Activated CD4-positive, alpha-beta T cell treated with anti-CD3 and anti-CD28 coated beads, Interleukin-2, Interleukin-4, amounts not matched to agents 100 ng/mL and 50 ng/mL, durations not matched to agents 16 hours and 8 hours (primary cell): Measurements from ENCODE around the gene PIK3CD.
"Not testable (repeated sequence)": the region's sequence is repeated elsewhere in the genome, so short reads cannot be mapped to it uniquely, and the experiment has no call there.

Source experiments
- DNase-seq: peaks from one replicate; pipeline ENCODE4 v3.0.0-alpha.2; 2020; ENCODE audit warnings: low spot score

Gene PIK3CD

DNA sequence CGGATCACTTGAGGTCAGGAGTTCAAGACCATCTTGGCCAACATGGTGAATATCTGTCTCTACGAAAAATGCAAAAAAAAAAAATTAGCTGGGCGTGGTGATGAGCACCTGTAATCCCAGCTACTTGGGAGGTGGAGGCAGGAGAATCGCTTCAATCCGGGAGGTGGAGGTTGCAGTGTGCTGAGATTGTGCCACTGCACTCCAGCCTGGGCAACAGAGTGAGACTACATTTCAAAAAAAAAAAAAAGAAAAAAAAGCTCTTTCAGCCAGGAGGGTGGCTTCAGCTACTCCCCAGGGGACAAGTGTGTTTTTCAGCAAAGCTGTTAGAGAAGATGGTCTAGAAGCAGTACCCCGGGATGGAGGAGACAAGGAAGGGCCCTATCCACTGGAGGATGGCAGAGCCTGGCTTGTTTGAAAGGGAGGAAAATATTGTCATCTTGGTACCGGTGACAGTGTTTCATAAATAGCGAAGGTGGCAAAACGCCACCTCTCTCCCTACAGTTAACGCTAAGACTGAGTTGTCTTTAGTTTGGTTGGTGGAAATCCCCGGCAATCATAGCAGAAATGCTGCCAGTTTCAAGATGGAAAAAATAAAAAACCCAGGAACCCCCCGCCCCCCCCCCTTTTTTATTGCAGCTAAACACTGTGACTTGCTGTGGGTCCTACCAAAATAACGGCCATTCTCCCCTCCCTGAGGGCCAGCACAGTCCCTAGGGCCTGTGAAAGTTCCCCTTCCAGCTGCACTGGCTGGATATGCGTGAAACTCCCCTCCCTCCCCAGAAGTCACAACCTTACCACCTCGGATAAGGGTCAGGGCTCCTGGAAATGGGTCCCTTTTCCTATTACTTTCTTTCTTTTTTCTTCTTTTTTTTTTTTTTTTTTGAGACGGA is 3.5 kb downstream of the PIK3CD start:
- DNase-seq = peak; percentile 77

DNA sequence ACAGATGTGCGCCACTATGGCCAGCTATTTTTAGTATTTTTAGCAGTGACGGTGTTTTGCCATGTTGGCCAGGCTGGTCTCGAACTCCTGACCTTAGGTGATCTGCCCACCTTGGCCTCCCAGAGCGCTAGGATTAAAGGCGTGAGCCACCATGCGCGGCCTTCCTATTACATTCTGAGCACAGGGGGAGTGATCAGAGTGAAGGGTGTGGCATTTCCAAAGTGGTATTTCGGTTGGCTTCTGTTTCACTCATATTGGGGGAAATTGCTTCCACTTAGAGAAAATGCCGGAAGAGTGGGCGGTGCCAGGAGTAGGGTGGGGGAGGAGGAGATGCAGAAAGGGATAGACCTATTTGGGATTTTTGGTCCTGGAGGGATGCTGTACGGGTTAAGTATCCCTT is 4.3 kb downstream of the PIK3CD start:
- no peak for DNase-seq

DNA sequence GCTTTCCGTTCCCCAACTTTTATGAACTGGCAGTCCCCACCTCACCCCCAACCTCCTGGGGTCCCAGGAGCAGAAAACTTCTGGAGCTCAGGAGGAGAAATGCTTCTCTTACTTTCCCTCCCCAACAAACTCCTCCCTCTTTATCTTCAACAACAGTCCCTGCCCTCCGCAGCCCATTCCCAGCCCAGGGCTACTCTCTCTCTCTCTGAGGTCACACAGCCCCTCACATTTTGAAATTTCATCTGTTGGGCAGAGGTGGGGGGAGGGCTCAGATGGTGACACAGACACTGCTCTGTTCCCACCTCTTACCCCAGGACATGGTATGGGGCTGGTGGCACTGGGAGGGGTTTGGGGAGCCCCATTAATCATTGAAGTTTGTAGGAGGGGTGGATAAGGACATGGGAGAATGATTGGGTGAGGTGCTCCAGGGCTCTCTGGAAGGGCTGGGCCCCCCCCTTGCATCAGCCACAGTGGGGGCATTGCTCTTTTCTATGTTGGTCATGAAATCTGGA is 6.0 kb downstream of the PIK3CD start:
- no peak for DNase-seq

GRCh38 chr1:9658199-9658598 is 6.7 kb downstream of the PIK3CD start:
- DNase-seq = no peak

- no peak for DNase-seq
Measured at GRCh38 chr1:9659328-9659727, 7.8 kb downstream of the PIK3CD start.

DNA sequence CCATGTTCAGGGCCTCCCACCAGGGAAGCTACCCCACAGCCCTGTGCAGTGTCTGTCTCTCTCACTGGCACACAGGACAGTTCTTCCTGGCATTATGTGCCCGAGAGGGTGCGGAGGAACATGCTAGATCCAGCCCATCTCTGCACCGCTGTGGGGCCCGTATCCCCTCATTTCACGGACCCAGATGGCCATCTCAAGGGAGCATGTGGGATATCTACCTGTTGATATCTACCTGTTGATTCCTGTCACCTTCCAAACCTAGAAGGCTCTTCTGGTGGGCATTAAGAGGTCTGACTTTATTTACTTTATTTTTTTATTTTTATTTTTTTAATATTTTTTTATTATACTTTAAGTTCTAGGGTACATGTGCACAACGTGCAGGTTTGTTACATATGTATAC is 11.7 kb downstream of the PIK3CD start:
- DNase-seq = no peak

DNA sequence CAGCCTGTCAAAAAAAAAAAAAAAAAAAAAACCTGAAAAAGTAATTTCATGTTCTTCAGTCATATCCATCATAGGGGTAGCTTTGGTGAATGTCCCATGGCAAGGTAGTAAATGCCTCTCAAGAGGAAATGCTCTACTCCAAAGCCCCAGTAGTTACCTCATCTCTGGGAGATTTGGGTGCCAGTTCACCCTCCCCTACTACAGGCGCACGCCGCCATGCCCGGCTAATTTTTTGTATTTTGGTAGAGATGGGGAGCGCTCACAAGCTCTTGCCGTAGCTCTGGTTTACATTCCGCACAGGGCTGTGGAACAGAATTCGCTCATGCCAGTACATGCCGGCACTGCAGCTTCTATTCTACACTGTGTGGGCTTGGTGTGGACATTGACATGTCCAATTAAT is 13.7 kb downstream of the PIK3CD start:
- DNase-seq = no peak

- no peak for DNase-seq
Measured at GRCh38 chr1:9668080-9668479, 16.5 kb downstream of the PIK3CD start.

DNA sequence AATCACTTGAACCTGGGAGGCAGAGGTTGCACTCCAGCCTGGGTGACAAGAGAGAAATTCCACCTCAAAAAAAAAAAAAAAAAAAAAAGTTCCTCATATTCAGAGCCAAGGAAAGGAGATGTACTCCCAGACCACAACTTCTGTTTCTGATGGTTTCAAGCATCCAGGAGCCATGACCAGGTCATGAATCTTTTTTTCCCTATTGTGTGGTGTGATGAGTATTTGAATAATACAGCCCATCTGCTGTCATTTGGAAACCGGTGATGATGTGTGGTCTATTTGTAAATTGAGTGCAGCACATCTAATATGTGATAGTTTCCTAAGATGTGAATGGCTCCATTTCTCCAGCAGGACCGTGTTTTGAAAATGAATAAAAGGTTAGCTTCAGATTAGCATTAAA is 18.6 kb downstream of the PIK3CD start:
- DNase-seq = peak; percentile 43

- DNase-seq = no peak
Measured at GRCh38 chr1:9671377-9672140, 20.0 kb downstream of the PIK3CD start.

- no peak for DNase-seq
Measured at GRCh38 chr1:9672444-9672843, 20.9 kb downstream of the PIK3CD start.

DNA sequence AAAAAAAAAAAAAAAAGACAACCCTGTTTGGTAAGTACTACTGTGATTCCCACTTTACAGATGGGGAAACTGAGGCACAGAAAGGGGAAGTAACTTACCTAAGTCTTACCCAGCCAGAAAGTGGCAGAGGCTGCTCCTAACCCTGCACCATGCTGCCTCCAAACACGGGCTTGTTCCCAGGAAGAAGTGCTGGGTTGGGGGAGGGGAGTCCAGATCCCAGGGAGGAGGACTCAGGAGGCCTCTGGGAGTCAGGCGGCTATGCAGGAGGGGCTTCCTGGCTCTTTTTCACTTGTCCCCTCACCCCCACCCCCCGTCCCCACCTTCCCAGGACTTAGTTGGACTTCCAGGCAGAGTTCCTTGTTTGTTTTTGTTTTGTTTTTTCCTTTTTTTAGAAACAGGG is 23.9 kb downstream of the PIK3CD start:
- no peak for DNase-seq

- DNase-seq = not testable (repeated sequence)
Measured at GRCh38 chr1:9676128-9676527, 24.6 kb downstream of the PIK3CD start.

- no peak for DNase-seq
Measured at GRCh38 chr1:9676815-9677393, 25.4 kb downstream of the PIK3CD start.

DNA sequence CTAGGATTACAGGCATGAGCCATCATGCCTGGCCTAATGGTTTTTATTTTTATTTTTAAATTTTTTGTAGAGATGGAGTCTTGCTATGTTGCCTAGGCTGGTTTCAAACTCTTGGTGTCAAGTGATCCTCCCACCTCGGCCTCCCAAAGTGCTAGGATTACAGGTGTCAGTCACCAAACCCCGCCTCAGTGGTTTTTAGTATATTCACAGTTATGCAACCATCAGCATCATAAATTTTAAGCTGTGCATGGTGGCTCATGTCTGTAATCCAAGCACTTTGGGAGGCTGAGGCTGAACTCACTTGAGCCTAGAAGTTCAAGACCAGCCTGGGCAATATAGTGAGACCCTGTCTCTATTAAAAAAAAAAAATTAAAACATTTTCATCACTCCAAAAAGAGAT is 28.6 kb downstream of the PIK3CD start:
- no peak for DNase-seq

DNA sequence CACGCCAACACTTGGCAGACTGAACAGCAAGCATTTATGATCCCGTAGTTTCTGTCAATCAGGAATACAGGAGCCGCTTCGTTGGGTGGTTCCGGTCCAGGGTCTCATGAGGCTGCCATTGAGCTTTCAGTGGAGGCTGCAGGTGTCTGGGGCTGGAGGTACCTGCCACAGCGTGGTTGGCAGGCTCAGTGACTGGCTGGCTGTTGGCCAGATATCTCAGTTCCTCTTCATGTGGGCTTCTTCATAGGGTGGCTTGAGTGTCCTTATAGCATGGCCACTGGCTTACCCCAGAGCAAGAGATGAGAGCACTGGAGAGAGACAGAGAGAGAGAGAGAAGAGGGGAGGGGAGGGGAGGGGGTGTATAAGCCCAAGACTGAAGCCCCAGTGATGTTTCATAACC is 29.3 kb downstream of the PIK3CD start:
- no peak for DNase-seq

DNA sequence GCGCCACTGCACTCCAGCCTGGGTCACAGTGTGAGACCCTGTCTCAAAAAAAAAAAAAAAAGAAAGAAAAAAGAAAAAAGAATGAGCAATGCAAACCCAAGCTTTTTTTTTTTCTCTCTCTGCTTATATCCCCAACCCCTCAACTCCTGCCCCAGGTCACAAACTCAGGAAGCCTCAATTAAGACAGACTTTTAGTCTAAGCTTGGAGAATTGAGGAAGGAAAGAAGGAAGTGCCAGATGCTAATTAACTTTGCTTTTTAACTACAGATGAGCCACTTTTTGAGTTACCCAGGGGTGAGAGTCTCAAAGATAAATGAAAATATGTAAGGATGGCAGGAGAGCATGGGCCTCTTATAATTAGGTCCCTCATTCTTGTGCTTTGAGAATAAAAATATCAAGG is 33.3 kb downstream of the PIK3CD start:
- DNase-seq = no peak

GRCh38 chr1:9687120-9687873 is 35.8 kb downstream of the PIK3CD start:
- peak; percentile 56 for DNase-seq

- no peak for DNase-seq
Measured at GRCh38 chr1:9687874-9688582, 36.5 kb downstream of the PIK3CD start.

DNA sequence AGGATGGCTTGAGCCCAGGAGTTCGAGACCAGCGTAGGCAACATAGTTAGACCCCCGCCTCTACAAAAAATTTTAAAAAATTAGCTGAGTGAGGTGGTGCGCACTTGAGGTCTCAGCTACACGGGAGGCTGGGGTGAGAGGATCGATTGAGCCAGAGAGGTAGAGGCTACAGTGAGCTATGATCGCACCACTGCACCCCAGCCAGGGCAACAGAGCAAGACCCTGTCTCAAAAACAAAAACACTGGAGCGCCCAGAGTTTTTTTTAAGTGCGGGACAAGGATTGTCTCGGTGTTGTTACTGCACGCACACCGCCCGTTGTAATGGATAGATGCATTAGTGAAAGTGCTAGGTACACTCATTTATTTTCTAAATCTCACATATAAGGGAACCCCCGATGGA is 37.1 kb downstream of the PIK3CD start:
- no peak for DNase-seq

GRCh38 chr1:9689011-9689706 is 37.6 kb downstream of the PIK3CD start:
- DNase-seq = peak; percentile 78
